Mucosa of rectum (tissue), 2 donors: ENCODE measurements around the gene NR2C2AP.

Experiments
- H3K27ac ChIP-seq, 2 donors: one replicate each; pipeline ENCODE4 v1.7.0; 2013; ENCODE audit warnings: inconsistent platforms in 2 of 2, low read depth in 2 of 2, low read length in 2 of 2
- H3K27me3 ChIP-seq, 2 donors: one replicate each; pipeline ENCODE4 v1.7.0; 2013; ENCODE audit warnings: low read length in 2 of 2; ENCODE audit not compliant: control insufficient read depth in 2 of 2, insufficient read depth in 2 of 2
- H3K36me3 ChIP-seq, 2 donors: one replicate each; pipeline ENCODE4 v1.7.0; 2013; ENCODE audit warnings: low read length in 2 of 2; ENCODE audit not compliant: control insufficient read depth in 2 of 2, insufficient read depth in 2 of 2
- H3K4me1 ChIP-seq, 2 donors: one replicate each; pipeline ENCODE4 v1.7.0; 2013; ENCODE audit warnings: low read length in 2 of 2, mild to moderate bottlenecking in 1 of 2; ENCODE audit not compliant: control insufficient read depth in 2 of 2, insufficient read depth in 2 of 2
- H3K4me3 ChIP-seq, 2 donors: one replicate each; pipeline ENCODE4 v1.7.0; 2013; ENCODE audit warnings: low read length in 2 of 2
- H3K9ac ChIP-seq, 2 donors: one replicate each; pipeline ENCODE4 v1.7.0; 2013; ENCODE audit warnings: low read length in 2 of 2, low read depth in 1 of 2, mild to moderate bottlenecking in 1 of 2
- H3K9me3 ChIP-seq, 2 donors: one replicate each; pipeline ENCODE4 v1.7.0; 2013; ENCODE audit warnings: low read length in 2 of 2; ENCODE audit not compliant: control insufficient read depth in 2 of 2
- donor health status: healthy.
- donor health status: Normal muscosa, but diverticular disease.

NR2C2AP gene

DNA sequence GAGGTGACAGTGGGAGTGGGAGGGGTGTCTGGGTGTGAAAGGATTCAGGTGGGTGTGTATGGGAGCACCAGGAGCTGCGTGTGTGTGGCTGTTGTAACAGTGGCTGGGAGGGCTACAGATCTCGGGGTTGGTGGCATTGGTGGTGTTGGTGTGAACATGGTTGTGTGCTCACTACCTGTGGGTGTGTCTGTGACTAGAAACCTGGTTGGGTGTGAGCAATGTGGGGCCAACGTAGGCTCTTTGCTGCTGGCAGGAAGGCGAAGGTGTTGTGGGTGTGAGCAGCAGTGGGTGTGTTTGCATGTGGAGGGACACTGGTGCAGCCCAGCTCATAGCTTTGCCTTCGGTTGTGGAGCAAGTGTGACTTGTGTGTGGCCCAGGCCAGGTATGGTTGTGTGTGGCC lies 3.7 kb upstream of the NR2C2AP start:
- Histone ChIP-seq H3K9me3 (peaks cover 0 to 7% of the 10 kb centered on the region in 2 donors), H3K4me3 (no peak overlapping the region), H3K9ac (no peak overlapping the region), H3K27ac (peak overlapping the region in 1 of 2 donors; percentile 74), H3K27me3 (peaks cover 5 to 9% of the 10 kb centered on the region in 2 donors), H3K36me3 (no peaks in the 10 kb centered on the region), H3K4me1 (peaks cover 10 to 12% of the 10 kb centered on the region in 2 donors)

DNA sequence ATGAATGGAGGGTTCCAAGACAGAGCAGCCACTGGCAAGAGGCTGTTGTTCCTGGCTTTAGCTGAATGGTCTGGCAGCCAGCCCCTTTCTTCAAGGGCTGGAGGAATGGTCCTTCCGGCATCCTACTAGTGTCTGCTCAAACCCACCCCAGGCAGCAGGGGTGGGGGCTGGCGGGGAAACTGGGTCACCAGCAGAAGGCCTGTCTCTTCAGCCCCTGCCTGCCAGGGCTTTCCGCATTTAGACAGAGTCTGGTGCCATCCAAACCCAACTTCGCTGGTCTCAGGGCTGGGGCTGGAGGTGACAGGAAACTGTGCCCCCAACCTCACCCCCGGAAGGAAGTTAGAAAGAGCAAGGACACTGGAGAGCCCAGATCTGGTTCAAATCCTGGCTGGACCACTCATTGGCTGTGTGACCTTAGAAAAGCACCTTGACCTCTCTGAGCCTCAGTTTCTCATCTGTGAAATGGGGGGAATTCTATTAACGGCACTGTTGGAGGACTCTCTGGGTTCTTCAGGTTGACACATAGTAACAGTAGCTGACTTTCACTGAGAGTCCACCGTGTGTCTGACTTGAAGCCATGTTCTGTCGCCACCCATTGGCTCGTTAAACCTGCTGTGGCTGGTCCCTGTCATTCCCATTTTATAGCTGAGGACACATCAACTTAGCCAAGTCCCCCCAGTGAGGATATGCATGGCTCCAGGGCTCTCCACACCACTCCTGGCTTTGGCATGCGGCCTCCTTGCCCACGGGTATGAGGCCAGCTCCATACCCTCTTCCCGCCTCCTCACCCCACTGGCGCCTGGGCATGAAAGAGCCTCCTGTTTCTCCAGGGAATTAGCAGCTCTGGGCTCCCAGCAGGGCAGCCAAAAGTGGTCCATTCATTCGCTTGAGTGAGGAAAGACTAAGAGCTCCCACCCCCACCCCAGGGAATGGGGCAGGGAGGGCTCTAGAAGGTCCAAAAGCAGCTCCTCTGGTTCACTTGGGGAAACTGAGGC lies 2.5 kb upstream of the NR2C2AP start:
- no peak overlapping the region for H3K27ac ChIP-seq
- H3K4me3 ChIP-seq: no peak overlapping the region
- H3K36me3 ChIP-seq: peaks cover 0 to 5% of the 10 kb centered on the region in 2 donors
- H3K9ac ChIP-seq: no peak overlapping the region
- H3K27me3 ChIP-seq: peaks cover 0 to 2% of the 10 kb centered on the region in 2 donors
- H3K9me3 ChIP-seq: peaks cover 0 to 7% of the 10 kb centered on the region in 2 donors
- H3K4me1 ChIP-seq: peaks cover 10 to 12% of the 10 kb centered on the region in 2 donors

GRCh38 chr19:19204181-19204580 lies 967 bp upstream of the NR2C2AP start:
- peaks cover 0 to 7% of the 10 kb centered on the region in 2 donors for H3K9me3 ChIP-seq
- no peak overlapping the region for H3K4me3 ChIP-seq
- H3K9ac ChIP-seq: no peak overlapping the region
- peaks cover 10 to 12% of the 10 kb centered on the region in 2 donors for H3K4me1 ChIP-seq
- peaks cover 0 to 2% of the 10 kb centered on the region in 2 donors for H3K27me3 ChIP-seq
- peaks cover under 1 to 10% of the 10 kb centered on the region in 2 donors for H3K36me3 ChIP-seq
- no peak overlapping the region for H3K27ac ChIP-seq

DNA sequence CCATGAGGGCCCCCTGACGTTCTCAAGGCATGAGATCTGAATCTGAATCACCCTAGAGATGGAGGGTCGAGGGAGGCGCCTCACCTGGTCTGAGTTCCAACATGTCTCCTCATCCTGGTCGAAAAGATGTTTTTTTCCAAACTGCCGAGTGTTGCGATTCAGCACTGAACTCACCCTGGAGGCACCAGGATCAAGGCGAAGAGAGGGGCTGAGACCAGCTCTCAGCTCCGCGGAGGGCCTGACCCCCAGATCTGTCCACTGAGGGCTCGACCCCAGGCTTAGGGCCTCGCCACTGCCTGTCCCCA lies 555 bp downstream of the NR2C2AP start:
- Histone ChIP-seq H3K4me1 (peaks cover 10 to 12% of the 10 kb centered on the region in 2 donors), H3K36me3 (peaks cover 8 to 18% of the 10 kb centered on the region in 2 donors), H3K4me3 (peak overlapping the region; percentile 81 to 88), H3K9me3 (peaks cover 0 to 5% of the 10 kb centered on the region in 2 donors), H3K27ac (peak overlapping the region; percentile 48 to 71), H3K27me3 (peaks cover 0 to 2% of the 10 kb centered on the region in 2 donors), H3K9ac (peak overlapping the region; percentile 78 to 80)

GRCh38 chr19:19201697-19202630 lies 1.2 kb downstream of the NR2C2AP start:
- H3K4me3 ChIP-seq: peak overlapping the region; percentile 81 to 88
- H3K9ac ChIP-seq: peak overlapping the region; percentile 78 to 80

DNA sequence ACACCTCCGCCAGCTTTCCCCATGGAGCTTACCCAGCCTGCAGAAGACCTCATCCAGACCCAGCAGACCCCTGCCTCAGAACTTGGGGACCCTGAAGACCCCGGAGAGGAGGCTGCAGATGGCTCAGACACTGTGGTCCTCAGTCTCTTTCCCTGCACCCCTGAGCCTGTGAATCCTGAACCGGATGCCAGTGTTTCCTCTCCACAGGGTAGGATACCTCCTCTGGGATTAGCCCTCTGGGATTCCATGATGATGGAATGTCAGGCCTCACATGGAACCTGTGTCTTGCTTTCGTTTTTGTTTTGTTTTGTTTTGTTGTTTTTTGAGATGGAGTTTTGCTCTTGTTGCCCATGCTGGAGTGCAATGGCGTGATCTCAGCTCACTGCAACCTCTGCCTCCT lies 9.3 kb downstream of the NR2C2AP start:
- Histone ChIP-seq H3K9me3 (no peaks in the 10 kb centered on the region), H3K27ac (no peak overlapping the region), H3K4me3 (peak overlapping the region in 1 of 2 donors; percentile 90), H3K4me1 (peaks cover 19 to 23% of the 10 kb centered on the region in 2 donors), H3K27me3 (no peaks in the 10 kb centered on the region), H3K36me3 (peaks cover 10 to 11% of the 10 kb centered on the region in 2 donors), H3K9ac (peak overlapping the region in 1 of 2 donors; percentile 44)

More at GRCh38 chr19:19201697-19202630, 1.2 kb downstream of the NR2C2AP start:
- peak overlapping the region in 1 of 2 donors; percentile 9 for H3K27ac ChIP-seq
- no peaks in the 10 kb centered on the region for H3K9me3 ChIP-seq
- peaks cover 0 to 2% of the 10 kb centered on the region in 2 donors for H3K27me3 ChIP-seq
- H3K4me1 ChIP-seq: peaks cover 9 to 10% of the 10 kb centered on the region in 2 donors
- peaks cover 10 to 21% of the 10 kb centered on the region in 2 donors for H3K36me3 ChIP-seq

DNA sequence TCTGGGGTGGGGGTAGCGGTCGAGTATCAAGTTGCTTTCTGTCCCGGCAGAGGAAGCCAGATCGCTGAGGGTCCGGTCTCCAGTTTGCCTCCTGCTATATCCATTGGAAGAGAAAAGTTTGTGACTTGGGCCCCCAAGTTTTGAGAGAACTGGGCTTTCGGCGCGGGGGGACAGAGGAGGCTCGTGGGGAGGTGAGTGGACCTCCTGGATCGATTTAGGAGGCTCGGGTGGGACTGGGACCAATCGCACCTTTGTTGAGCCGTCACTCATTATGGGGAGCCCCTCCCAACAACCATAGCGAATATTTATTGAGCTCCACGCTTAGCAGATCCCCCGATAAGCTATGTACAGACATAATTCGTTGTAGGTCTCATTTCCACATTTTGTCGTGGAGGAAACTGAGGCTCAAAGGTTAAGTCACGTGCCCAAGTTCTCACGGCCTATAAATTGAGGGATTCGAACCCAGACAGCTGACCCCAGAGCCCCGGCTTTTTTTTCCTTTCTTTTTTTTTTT lies 10.2 kb downstream of the NR2C2AP start:
- Histone ChIP-seq H3K36me3 (peaks cover 5 to 8% of the 10 kb centered on the region in 2 donors), H3K9me3 (no peaks in the 10 kb centered on the region), H3K27me3 (no peaks in the 10 kb centered on the region), H3K9ac (peak overlapping the region; percentile 90 to 92), H3K4me3 (peak overlapping the region; percentile 83 to 90), H3K27ac (peak overlapping the region; percentile 45 to 74), H3K4me1 (peaks cover 19 to 23% of the 10 kb centered on the region in 2 donors)

DNA sequence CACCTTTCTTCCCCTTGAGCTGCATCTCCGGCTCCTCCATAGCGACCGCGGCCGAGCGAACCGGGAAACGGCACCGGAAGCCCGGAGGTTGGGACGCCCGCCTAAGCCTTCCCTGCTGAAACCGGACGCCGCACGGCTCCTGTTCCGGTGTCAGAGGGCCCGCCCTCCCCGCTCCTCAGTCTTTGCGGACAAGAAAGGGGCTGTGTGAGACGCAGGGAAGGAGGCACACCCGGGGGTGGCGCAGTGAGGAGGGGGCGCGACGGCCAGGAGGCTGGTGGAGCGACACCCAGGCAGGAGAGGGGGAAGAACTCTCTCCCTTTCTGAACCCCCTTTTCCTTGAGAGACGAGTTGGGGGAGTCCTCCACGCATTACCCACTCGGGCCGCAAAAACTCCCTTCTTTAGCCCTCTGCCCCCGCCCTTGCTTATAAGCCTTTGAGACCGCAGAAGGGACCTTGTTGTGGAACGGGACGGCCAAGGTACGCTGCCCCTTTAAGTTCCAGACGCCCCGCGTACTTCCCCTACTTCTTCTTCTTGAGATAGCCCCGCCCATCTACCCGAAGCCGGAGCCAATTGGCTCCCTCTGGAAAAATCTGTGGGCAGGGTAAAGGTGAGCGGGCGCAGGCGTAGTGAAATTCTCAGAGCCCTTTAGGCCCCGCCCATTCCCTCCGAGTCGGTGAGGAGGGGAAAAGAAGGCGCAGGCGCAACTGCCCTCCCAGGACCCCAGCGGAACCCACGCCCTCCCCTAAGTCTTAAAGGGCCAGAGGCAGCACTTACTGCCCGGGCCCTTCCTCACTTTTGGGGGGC lies 10.9 kb downstream of the NR2C2AP start, which contains the start of the genes BORCS8 and RFXANK:
TSS of gene BORCS8 (minus strand) at position 75 of the 805 bp plus-strand sequence. CDS start at position 40, 35 bp downstream.
TSS of gene RFXANK (plus strand) at position 181 of the 805 bp plus-strand sequence. CDS start 1,689 bp downstream, outside the sequence.
- H3K36me3 ChIP-seq: peaks cover 5 to 7% of the 10 kb centered on the region in 2 donors
- H3K4me3 ChIP-seq: peak within 1 kb of the TSS; percentile 93 to 97
- peak within 1 kb of the TSS; percentile 98 to 100 for H3K27ac ChIP-seq
- peak within 1 kb of the TSS; percentile 97 to 100 for H3K9ac ChIP-seq
- H3K9me3 ChIP-seq: no peaks in the 10 kb centered on the region
- H3K27me3 ChIP-seq: no peaks in the 10 kb centered on the region
- peaks cover 19 to 23% of the 10 kb centered on the region in 2 donors for H3K4me1 ChIP-seq

DNA sequence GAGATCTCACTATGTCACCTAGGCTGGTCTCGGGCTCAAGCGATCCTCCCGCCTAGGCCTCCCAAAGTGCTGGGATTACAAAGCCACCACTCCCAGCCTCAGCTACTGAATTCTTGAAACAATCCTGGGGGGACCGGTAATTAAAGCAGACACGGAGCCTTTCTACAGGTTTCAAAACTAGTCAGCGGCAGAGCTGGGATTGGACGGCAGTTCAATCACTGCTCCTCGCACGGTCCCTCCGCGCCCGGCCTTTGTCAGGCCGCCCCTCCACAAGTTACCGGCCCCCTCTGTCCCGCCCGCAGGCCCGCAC lies 11.5 kb downstream of the NR2C2AP start:
- Histone ChIP-seq H3K27me3 (no peaks in the 10 kb centered on the region), H3K9me3 (no peaks in the 10 kb centered on the region), H3K9ac (peak overlapping the region; percentile 97 to 100), H3K27ac (peak overlapping the region; percentile 98 to 100), H3K4me1 (peaks cover 19 to 23% of the 10 kb centered on the region in 2 donors), H3K36me3 (peaks cover under 1 to 5% of the 10 kb centered on the region in 2 donors), H3K4me3 (peak overlapping the region; percentile 93 to 97)
